Endothelial cell of umbilical vein (primary cell): ENCODE results near the gene TRMT6. TPM values are rescaled to one million over a fixed set of nuclear protein-coding genes. Genes with fewer than 3 reads are reported as not detected.

Source experiments
- BruUV-seq: library from RNA; stranded (reverse); fragments of 400-500 nt; replicated peaks from 2 replicates; lab custom pipeline; 2021; lab: Mats Ljungman, UMichigan
- CTCF ChIA-PET: fragments of 300-600, 350-600 bp; sonication (Branson Sonifier 250); formaldehyde crosslinking; loops from one replicate; lab custom pipeline; 2021; ENCODE audit warnings: antibody characterized with exemption, inconsistent platforms; lab: Charles Lee
- POLR2A ChIA-PET: fragments of 300-600, 350-600 bp; sonication (Branson Sonifier 250); formaldehyde crosslinking; loops from one replicate; lab custom pipeline; 2021; ENCODE audit warnings: antibody characterized with exemption, inconsistent platforms; lab: Charles Lee
- DNase-seq: peaks from one replicate; pipeline ENCODE4 v3.0.0-alpha.2; 2011; ENCODE audit warnings: low read depth, low spot score
- FAIRE-seq: peaks from 2 replicates; lab custom pipeline; 2011; peaks lifted over from hg19 to GRCh38; lab: Jason Lieb, UNC
- H2AFZ ChIP-seq: 2 replicates; pipeline ENCODE4 v1.6.0; 2012; ENCODE audit warnings: low read depth, low read length, control low read depth, inconsistent platforms
- H3K27ac ChIP-seq: 2 replicates; pipeline ENCODE4 v1.5.1; 2011; ENCODE audit warnings: low read depth, mild to moderate bottlenecking, control low read depth, low read length, moderate library complexity; ENCODE audit not compliant: insufficient read depth
- H3K27me3 ChIP-seq, 2 experiments: 2 replicates each; pipeline versions ENCODE4 v1.6.0 to v1.6.1; 2011; ENCODE audit warnings: low read length in 2 of 2, mixed read lengths in 1 of 2; ENCODE audit not compliant: control insufficient read depth in 2 of 2, insufficient read depth in 2 of 2
- H3K36me3 ChIP-seq, 2 experiments: 2 replicates in 1 of 2; 3 replicates in 1 of 2; pipeline ENCODE4 v1.5.1; 2011; ENCODE audit warnings: low read length in 2 of 2, mild to moderate bottlenecking in 1 of 2, moderate library complexity in 1 of 2; ENCODE audit not compliant: control insufficient read depth in 2 of 2, insufficient read depth in 2 of 2; ENCODE audit errors: extremely low read depth in 1 of 2
- H3K4me1 ChIP-seq: 3 replicates; pipeline ENCODE4 v1.5.1; 2011; ENCODE audit warnings: mild to moderate bottlenecking, low read length; ENCODE audit not compliant: control insufficient read depth, insufficient read depth; ENCODE audit errors: extremely low read depth
- H3K4me2 ChIP-seq: 2 replicates; pipeline ENCODE4 v1.6.1; 2011; ENCODE audit warnings: low read length, control low read depth, mixed read lengths; ENCODE audit not compliant: insufficient read depth
- H3K4me3 ChIP-seq, 3 experiments: fragments of 200-600 bp in 1 of 3; sonication (generic), shearing (Covaris generic) in 1 of 3; replicated peaks in 1 of 3; 2 replicates each; pipeline ENCODE4 v1.5.1; 2011 to 2016; ENCODE audit warnings: control low read depth in 3 of 3, low read length in 3 of 3, mild to moderate bottlenecking in 2 of 3, inconsistent platforms in 1 of 3, low read depth in 1 of 3, moderate library complexity in 1 of 3; ENCODE audit not compliant: insufficient read depth in 1 of 3
- H3K79me2 ChIP-seq: 2 replicates; pipeline ENCODE4 v1.6.0; 2012; ENCODE audit warnings: low read length, inconsistent platforms; ENCODE audit not compliant: control insufficient read depth, insufficient read depth
- H3K9ac ChIP-seq: replicated peaks from 2 replicates; pipeline ENCODE3; 2011; ENCODE audit warnings: low read length, control low read depth; ENCODE audit not compliant: insufficient read depth; ENCODE audit errors: extremely low read depth
- H3K9me1 ChIP-seq: replicated peaks from 3 replicates; pipeline ENCODE4 v1.6.0; 2011; ENCODE audit warnings: mild to moderate bottlenecking, low read length; ENCODE audit not compliant: control insufficient read depth, insufficient read depth; ENCODE audit errors: extremely low read depth
- H3K9me3 ChIP-seq: replicated peaks from 2 replicates; pipeline ENCODE4 v1.5.1; 2012; ENCODE audit warnings: low read length, inconsistent platforms; ENCODE audit not compliant: control insufficient read depth, insufficient read depth
- H4K20me1 ChIP-seq: replicated peaks from 2 replicates; pipeline ENCODE3; 2011; ENCODE audit warnings: mild to moderate bottlenecking, low read length; ENCODE audit not compliant: control insufficient read depth, insufficient read depth; ENCODE audit errors: extremely low read depth
- CTCF ChIP-seq, 2 donors: IDR thresholded peaks; 1 replicate in 1 of 2; 2 replicates in 1 of 2; pipeline ENCODE4 v1.5.1; 2011; ENCODE audit warnings: low read length in 2 of 2, mild to moderate bottlenecking in 2 of 2, moderate library complexity in 2 of 2, control low read depth in 1 of 2, inconsistent platforms in 1 of 2, low read depth in 1 of 2; ENCODE audit not compliant: insufficient read depth in 1 of 2; ENCODE audit errors: extremely low read depth in 1 of 2
- EZH2 ChIP-seq: IDR thresholded peaks from 2 replicates; pipeline ENCODE4 v1.6.1; 2012; ENCODE audit warnings: borderline replicate concordance, low read depth, mild to moderate bottlenecking, moderate library complexity, low read length, inconsistent platforms; ENCODE audit not compliant: severe bottlenecking
- FOS ChIP-seq: IDR thresholded peaks from 2 replicates; pipeline ENCODE4 v1.6.1; 2011; ENCODE audit warnings: mild to moderate bottlenecking, low read length, moderate library complexity, borderline replicate concordance; ENCODE audit not compliant: insufficient read depth
- GATA2 ChIP-seq: IDR thresholded peaks from 2 replicates; pipeline ENCODE4 v1.7.0; 2011; ENCODE audit warnings: low read depth, mild to moderate bottlenecking, moderate library complexity, mixed read lengths, low read length; ENCODE audit not compliant: insufficient read length, insufficient read depth
- JUN ChIP-seq: IDR thresholded peaks from 2 replicates; pipeline ENCODE4 v1.6.1; 2011; ENCODE audit warnings: borderline replicate concordance, low read depth; ENCODE audit not compliant: insufficient read length, insufficient read depth
- MAX ChIP-seq: IDR thresholded peaks from 2 replicates; pipeline ENCODE4 v1.6.1; 2011; ENCODE audit not compliant: insufficient read depth, insufficient read length
- MYC ChIP-seq: IDR thresholded peaks from one replicate; pipeline ENCODE4 v1.6.1; 2011; ENCODE audit warnings: mild to moderate bottlenecking, low read depth, low read length
- POLR2A ChIP-seq: IDR thresholded peaks from 2 replicates; pipeline ENCODE4 v1.6.1; 2012; ENCODE audit warnings: low read depth, mild to moderate bottlenecking, control low read depth, low read length
- POLR2AphosphoS5 ChIP-seq: IDR thresholded peaks from 2 replicates; pipeline ENCODE4 v1.6.1; 2012; ENCODE audit warnings: low read depth, mild to moderate bottlenecking, control low read depth, low read length, moderate library complexity; ENCODE audit not compliant: insufficient read depth
- dilution Hi-C: fragments of 300-500 bp; cut with MboI; formaldehyde crosslinking; loops from one replicate; pipeline ENCODE4 v1.15.0; 2019; ENCODE audit warnings: low sequenced_read_pairs; ENCODE audit not compliant: extremely low pct_ligation_motif_present
- intact Hi-C: fragments of 100-400 bp; cut with micrococcal nuclease; formaldehyde crosslinking; loops from one replicate; pipeline ENCODE4 v1.10.0; 2022
- polyA plus RNA-seq, 4 experiments: library from polyadenylated mRNA; depleted of rRNA in 3 of 4; stranded (reverse) in 3 of 4; unstranded in 1 of 4; fragments of >200 nt; gene quantifications; 2 replicates each; pipeline versions ENCODE4 v1.2.1 to v1.2.3, GENCODE V29; 2011 to 2012; ENCODE audit warnings: missing spikeins in 1 of 4
- total RNA-seq: library from RNA; stranded (reverse); gene quantifications from 2 replicates; pipeline ENCODE4 v1.2.3, GENCODE V29; 2021

Gene TRMT6
- total and polyA plus RNA-seq, 2 donors (not counting 3 experiments of a cell fraction or from before 2014, with no cell fraction given), result 4.1 to 12.0 TPM

- Histone ChIP-seq H3K4me2 (no peak overlapping the region), H3K4me3 (no peak overlapping the region), H3K27ac (no peak overlapping the region), H4K20me1 (no peaks in the 10 kb centered on the region), H3K9me1 (no peaks in the 10 kb centered on the region), H2AFZ (no peak overlapping the region), H3K27me3 (no peaks in the 10 kb centered on the region), H3K36me3 (no peaks in the 10 kb centered on the region), H3K79me2 (no peaks in the 10 kb centered on the region), H3K9ac (no peak overlapping the region), H3K9me3 (no peaks in the 10 kb centered on the region), H3K4me1 (no peaks in the 10 kb centered on the region)
- CTCF ChIA-PET, result interaction anchor here (1.1 kb wide), 2 partner anchors 34 to 209 kb away, joined by 3 read pairs; no protein-coding TSS in a partner anchor
- TF ChIP-seq POLR2AphosphoS5 (no peak), MAX (no peak), GATA2 (no peak), POLR2A (no peak), JUN (no peak), FOS (no peak), MYC (no peak), CTCF (IDR thresholded peaks at IDR 0.05; ENCODE audit: extremely low read depth in 1 of 2, insufficient read depth in 1 of 2, low read depth in 1 of 2, low read length in 2 of 2) (no peak), EZH2 (no peak)
- DNase-seq (no peak), FAIRE-seq (no peak)
- no TSS peak for BruUV-seq
- dilution Hi-C loops (no loop called here), intact Hi-C loops (no loop called here)
- POLR2A ChIA-PET, result no interaction called here
These were observed 46.4 kb upstream of the TRMT6 start for GRCh38 chr20:5996765-5997164.
